Hematopoietic multipotent progenitor cell treated with erythropoietin and hydrocortisone succinate and interleukin-3 and kit ligand, for 4 days (in vitro differentiated cells): Measurements from ENCODE around the gene SNX30.

ENCODE experiments used
- DNase-seq: peaks from one replicate; pipeline ENCODE4 v3.0.0-alpha.2; 2015

SNX30 gene

GRCh38 chr9:112785986-112786385, 35.4 kb downstream of the SNX30 start:
- DNase-seq = no peak

GRCh38 chr9:112786829-112787520, 36.4 kb downstream of the SNX30 start:
- DNase-seq = no peak

GRCh38 chr9:112787978-112788377, 37.4 kb downstream of the SNX30 start:
- DNase-seq = no peak

- no peak for DNase-seq
Observed at GRCh38 chr9:112789473-112789872, 38.9 kb downstream of the SNX30 start.

- no peak for DNase-seq
Observed at GRCh38 chr9:112789891-112790774, 39.6 kb downstream of the SNX30 start.

GRCh38 chr9:112792670-112793069, 42.1 kb downstream of the SNX30 start:
- DNase-seq = no peak

- peak; percentile 90 for DNase-seq
Observed at GRCh38 chr9:112793213-112793810, 42.8 kb downstream of the SNX30 start.

- DNase-seq = no peak
Observed at GRCh38 chr9:112794731-112795130, 44.2 kb downstream of the SNX30 start.

- no peak for DNase-seq
Observed at GRCh38 chr9:112795921-112796320, 45.4 kb downstream of the SNX30 start.

GRCh38 chr9:112796485-112796884, 45.9 kb downstream of the SNX30 start:
- no peak for DNase-seq

- peak; percentile 39 for DNase-seq
Observed at GRCh38 chr9:112809351-112809848, 58.8 kb downstream of the SNX30 start.

- no peak for DNase-seq
Observed at GRCh38 chr9:112809906-112810305, 59.3 kb downstream of the SNX30 start.

- peak; percentile 46 for DNase-seq
Observed at GRCh38 chr9:112810696-112811490, 60.3 kb downstream of the SNX30 start.

- DNase-seq = no peak
Observed at GRCh38 chr9:112811518-112811917, 61.0 kb downstream of the SNX30 start.

- no peak for DNase-seq
Observed at GRCh38 chr9:112815868-112816267, 65.3 kb downstream of the SNX30 start.

- no peak for DNase-seq
Observed at GRCh38 chr9:112817860-112818203, 67.3 kb downstream of the SNX30 start.

- DNase-seq = peak; percentile 64
Observed at GRCh38 chr9:112819635-112820496, 69.3 kb downstream of the SNX30 start.

GRCh38 chr9:112820881-112821280, 70.3 kb downstream of the SNX30 start:
- DNase-seq = no peak

- no peak for DNase-seq
Observed at GRCh38 chr9:112822618-112823017, 72.1 kb downstream of the SNX30 start.

- no peak for DNase-seq
Observed at GRCh38 chr9:112823257-112823656, 72.7 kb downstream of the SNX30 start.

GRCh38 chr9:112831281-112831851, 80.8 kb downstream of the SNX30 start:
- DNase-seq = peak; percentile 62
